ENCODE data around the gene PDZK1IP1. TPM values are rescaled to one million over a fixed set of nuclear protein-coding genes. Genes with fewer than 3 reads are reported as not detected.

PDZK1IP1 gene
- total RNA-seq, 3 donors from 2014 or later (not counting 1 experiment from before 2014, with no cell fraction given), result 0.54 TPM; not detected in 2

GRCh38 chr1:47178020-47178419, 11.8 kb downstream of the PDZK1IP1 start:
- peaks cover 7% of the 10 kb centered on the region for H3K27me3 ChIP-seq (ENCODE audit: control insufficient read depth, insufficient read depth, low read length)
- intact Hi-C loops (cut with micrococcal nuclease), result no loop called here
- TF ChIP-seq, protein P1, sequence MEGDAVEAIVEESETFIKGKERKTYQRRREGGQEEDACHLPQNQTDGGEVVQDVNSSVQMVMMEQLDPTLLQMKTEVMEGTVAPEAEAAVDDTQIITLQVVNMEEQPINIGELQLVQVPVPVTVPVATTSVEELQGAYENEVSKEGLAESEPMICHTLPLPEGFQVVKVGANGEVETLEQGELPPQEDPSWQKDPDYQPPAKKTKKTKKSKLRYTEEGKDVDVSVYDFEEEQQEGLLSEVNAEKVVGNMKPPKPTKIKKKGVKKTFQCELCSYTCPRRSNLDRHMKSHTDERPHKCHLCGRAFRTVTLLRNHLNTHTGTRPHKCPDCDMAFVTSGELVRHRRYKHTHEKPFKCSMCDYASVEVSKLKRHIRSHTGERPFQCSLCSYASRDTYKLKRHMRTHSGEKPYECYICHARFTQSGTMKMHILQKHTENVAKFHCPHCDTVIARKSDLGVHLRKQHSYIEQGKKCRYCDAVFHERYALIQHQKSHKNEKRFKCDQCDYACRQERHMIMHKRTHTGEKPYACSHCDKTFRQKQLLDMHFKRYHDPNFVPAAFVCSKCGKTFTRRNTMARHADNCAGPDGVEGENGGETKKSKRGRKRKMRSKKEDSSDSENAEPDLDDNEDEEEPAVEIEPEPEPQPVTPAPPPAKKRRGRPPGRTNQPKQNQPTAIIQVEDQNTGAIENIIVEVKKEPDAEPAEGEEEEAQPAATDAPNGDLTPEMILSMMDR (IDR thresholded peaks at IDR 0.05), result no peak
- peaks cover 16 to 22% of the 10 kb centered on the region in 2 donors for H3K4me1 Mint-ChIP-seq
- no peak overlapping the region for H3K27ac Mint-ChIP-seq
- peaks cover 32 to 52% of the 10 kb centered on the region in 2 donors for H3K27me3 Mint-ChIP-seq (ENCODE audit: low read depth in 2 of 2)
- H3K36me3 Mint-ChIP-seq, result no peaks in the 10 kb centered on the region
- ATAC-seq, result no peak
- no peaks in the 10 kb centered on the region for H3K9me3 ChIP-seq (ENCODE audit: control insufficient read depth, insufficient read depth, low read length)
- no peak overlapping the region for H3K4me3 ChIP-seq (ENCODE audit: low read length)
- 98% methylated on average over 5 of the region's 6 CpGs for WGBS (ENCODE audit: insufficient coverage)
- no peak overlapping the region for H3K4me3 Mint-ChIP-seq
- H3K4me1 ChIP-seq (ENCODE audit: control insufficient read depth, insufficient read depth, low read length), result peaks cover 9% of the 10 kb centered on the region
- no peak for DNase-seq
- H3K36me3 ChIP-seq (ENCODE audit: control insufficient read depth, insufficient read depth, low read length), result no peaks in the 10 kb centered on the region
- no peaks in the 10 kb centered on the region for H3K9me3 Mint-ChIP-seq
- no peak overlapping the region for H3K27ac ChIP-seq (ENCODE audit: low read length)

- Mint-ChIP-seq H3K4me3 (no peak overlapping the region), H3K27ac (no peak overlapping the region), H3K9me3 (no peaks in the 10 kb centered on the region), H3K4me1 (peaks cover 16 to 22% of the 10 kb centered on the region in 2 donors), H3K27me3 (ENCODE audit: low read depth in 2 of 2) (peaks cover 16 to 53% of the 10 kb centered on the region in 2 donors), H3K36me3 (no peaks in the 10 kb centered on the region)
- Histone ChIP-seq H3K36me3 (ENCODE audit: control insufficient read depth, insufficient read depth, low read length) (no peaks in the 10 kb centered on the region), H3K27me3 (ENCODE audit: control insufficient read depth, insufficient read depth, low read length) (peaks cover 2% of the 10 kb centered on the region), H3K4me1 (ENCODE audit: control insufficient read depth, insufficient read depth, low read length) (peaks cover 9% of the 10 kb centered on the region), H3K27ac (ENCODE audit: low read length) (no peak overlapping the region), H3K9me3 (ENCODE audit: control insufficient read depth, insufficient read depth, low read length) (no peaks in the 10 kb centered on the region), H3K4me3 (ENCODE audit: low read length) (no peak overlapping the region)
- WGBS (ENCODE audit: insufficient coverage), result 20% methylated on average over 11 of the region's 11 CpGs
- intact Hi-C loops (cut with micrococcal nuclease), result no loop called here
- DNase-seq (peak; percentile 12 to 65), ATAC-seq (peak; percentile 64 to 75 (median 70))
- TF ChIP-seq, protein P1 (IDR thresholded peaks at IDR 0.05), result peak; percentile 83
These were observed 14.5 kb downstream of the PDZK1IP1 start for GRCh38 chr1:47175227-47175934.

DNA sequence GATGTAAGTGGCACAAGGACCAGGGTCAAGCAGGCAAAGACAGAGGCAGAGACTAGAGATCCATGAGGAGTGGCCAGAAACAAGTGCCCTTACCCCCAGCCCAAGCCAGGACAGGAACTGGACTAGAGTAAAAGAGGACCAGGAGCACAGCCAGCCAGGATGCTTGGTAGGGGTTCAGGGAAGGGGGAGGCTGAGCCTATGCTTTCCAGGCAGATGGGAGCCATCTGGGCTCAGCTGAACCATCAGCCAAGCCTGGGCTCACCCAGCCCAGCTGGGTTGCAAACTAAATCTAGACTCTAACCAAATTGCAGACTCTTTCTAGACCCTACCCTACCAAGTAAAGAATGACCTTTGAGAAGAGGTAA, 15.2 kb downstream of the PDZK1IP1 start:
- Histone ChIP-seq H3K4me1 (ENCODE audit: control insufficient read depth, insufficient read depth, low read length) (peaks cover 8% of the 10 kb centered on the region), H3K27me3 (ENCODE audit: control insufficient read depth, insufficient read depth, low read length) (peaks cover 2% of the 10 kb centered on the region), H3K36me3 (ENCODE audit: control insufficient read depth, insufficient read depth, low read length) (no peaks in the 10 kb centered on the region), H3K27ac (ENCODE audit: low read length) (no peak overlapping the region), H3K4me3 (ENCODE audit: low read length) (no peak overlapping the region), H3K9me3 (ENCODE audit: control insufficient read depth, insufficient read depth, low read length) (no peaks in the 10 kb centered on the region)
- no peak overlapping the region for H3K4me3 Mint-ChIP-seq
- TF ChIP-seq, protein P1 (IDR thresholded peaks at IDR 0.05), result no peak
- intact Hi-C loops (cut with micrococcal nuclease), result no loop called here
- H3K36me3 Mint-ChIP-seq, result no peaks in the 10 kb centered on the region
- H3K9me3 Mint-ChIP-seq, result no peaks in the 10 kb centered on the region
- peaks cover 15 to 46% of the 10 kb centered on the region in 2 donors for H3K27me3 Mint-ChIP-seq (ENCODE audit: low read depth in 2 of 2)
- DNase-seq, result peak in 1 of 2 donors; percentile 5
- no peak overlapping the region for H3K27ac Mint-ChIP-seq
- no peak for ATAC-seq
- H3K4me1 Mint-ChIP-seq, result peaks cover 14 to 21% of the 10 kb centered on the region in 2 donors

DNA sequence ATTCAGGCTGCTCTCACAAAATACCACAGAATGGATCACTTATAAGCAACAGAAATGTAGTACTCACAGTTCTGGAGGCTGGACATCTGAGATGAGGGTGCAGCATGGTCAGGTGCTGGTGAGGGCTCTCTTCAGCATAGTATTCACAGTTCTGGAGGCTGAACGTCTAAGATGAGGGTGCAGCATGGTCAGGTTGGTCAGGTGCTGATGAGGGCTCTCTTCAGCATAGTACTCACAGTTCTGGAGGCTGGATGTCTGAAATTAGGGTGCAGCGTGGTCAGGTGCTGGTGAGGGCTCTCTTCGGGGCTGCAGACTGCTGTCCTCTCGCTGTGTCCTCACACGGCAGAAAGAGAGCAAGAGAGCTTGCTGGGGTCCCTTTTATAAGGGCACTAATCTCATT, 17.1 kb downstream of the PDZK1IP1 start:
- H3K4me1 ChIP-seq (ENCODE audit: control insufficient read depth, insufficient read depth, low read length), result no peaks in the 10 kb centered on the region
- no peak overlapping the region for H3K27ac ChIP-seq (ENCODE audit: low read length)
- no peak overlapping the region for H3K4me3 Mint-ChIP-seq
- no peak for DNase-seq
- no peak overlapping the region for H3K27ac Mint-ChIP-seq
- H3K4me3 ChIP-seq (ENCODE audit: low read length), result no peak overlapping the region
- WGBS (ENCODE audit: insufficient coverage), result 84% methylated on average over 5 of the region's 5 CpGs
- peaks cover 2% of the 10 kb centered on the region for H3K27me3 ChIP-seq (ENCODE audit: control insufficient read depth, insufficient read depth, low read length)
- TF ChIP-seq, protein P1 (IDR thresholded peaks at IDR 0.05), result no peak
- H3K36me3 ChIP-seq (ENCODE audit: control insufficient read depth, insufficient read depth, low read length), result no peaks in the 10 kb centered on the region
- no peaks in the 10 kb centered on the region for H3K36me3 Mint-ChIP-seq
- H3K4me1 Mint-ChIP-seq, result peaks cover 4 to 9% of the 10 kb centered on the region in 2 donors
- no peaks in the 10 kb centered on the region for H3K9me3 ChIP-seq (ENCODE audit: control insufficient read depth, insufficient read depth, low read length)
- H3K9me3 Mint-ChIP-seq, result no peaks in the 10 kb centered on the region
- intact Hi-C loops (cut with micrococcal nuclease), result no loop called here
- H3K27me3 Mint-ChIP-seq (ENCODE audit: low read depth in 2 of 2), result peaks cover 17 to 43% of the 10 kb centered on the region in 2 donors
- no peak for ATAC-seq
